Measurements from ENCODE around the gene RTCA. TPM values are rescaled to one million over a fixed set of nuclear protein-coding genes. Genes with fewer than 3 reads are reported as not detected.
A peak's percentile ranks its signal among the peaks of the same experiment; 100 is the strongest.
"Not testable (repeated sequence)": the region's sequence is repeated elsewhere in the genome, so short reads cannot be mapped to it uniquely, and the experiment has no call there.

The RTCA gene
- 28.7 TPM for total RNA-seq

GRCh38 chr1:100265931-100266740, at the start of gene RTCA:
Gene RTCA, plus strand, starts transcription at chr1:100266216. Its CDS starts 160 bp downstream, at chr1:100266376.
- no peaks in the 10 kb centered on the region for H3K9me3 ChIP-seq (ENCODE audit: control insufficient read depth in 3 of 3, low read length in 3 of 3)
- peaks cover 11 to 23% (median 22%) of the 10 kb centered on the region in 3 donors for H3K4me1 ChIP-seq (ENCODE audit: control insufficient read depth in 3 of 3, insufficient read depth in 3 of 3, low read length in 3 of 3)
- peak within 1 kb of the TSS; percentile 84 to 95 (median 89) for H3K9ac ChIP-seq (ENCODE audit: low read depth in 1 of 3, low read length in 3 of 3)

GRCh38 chr1:100217834-100218233, 48.2 kb upstream of the RTCA start:
- Histone ChIP-seq H3K27me3 (ENCODE audit: control insufficient read depth in 3 of 3, insufficient read depth in 3 of 3, low read length in 3 of 3) (no peaks in the 10 kb centered on the region), H3K36me3 (ENCODE audit: control insufficient read depth in 3 of 3, insufficient read depth in 3 of 3, low read length in 3 of 3) (peaks cover 6 to 30% (median 18%) of the 10 kb centered on the region in 3 donors), H3K27ac (ENCODE audit: low read depth, low read length) (peak overlapping the region; percentile 10), H3K4me3 (ENCODE audit: low read length in 3 of 3) (no peak overlapping the region), H3K9me3 (ENCODE audit: control insufficient read depth in 3 of 3, low read length in 3 of 3) (no peaks in the 10 kb centered on the region), H3K9ac (ENCODE audit: low read depth in 1 of 3, low read length in 3 of 3) (peak overlapping the region in 1 of 3 donors; percentile 43), H3K4me1 (ENCODE audit: control insufficient read depth in 3 of 3, insufficient read depth in 3 of 3, low read length in 3 of 3) (peaks cover 4 to 7% (median 4%) of the 10 kb centered on the region in 3 donors)

More at GRCh38 chr1:100265931-100266740, at the start of gene RTCA:
- Histone ChIP-seq H3K27me3 (ENCODE audit: control insufficient read depth in 3 of 3, insufficient read depth in 3 of 3, low read length in 3 of 3) (no peaks in the 10 kb centered on the region), H3K27ac (ENCODE audit: low read depth, low read length) (peak within 1 kb of the TSS; percentile 81), H3K36me3 (ENCODE audit: control insufficient read depth in 3 of 3, insufficient read depth in 3 of 3, low read length in 3 of 3) (peaks cover 2 to 27% (median 25%) of the 10 kb centered on the region in 3 donors), H3K4me3 (ENCODE audit: low read length in 3 of 3) (peak within 1 kb of the TSS; percentile 74 to 97 (median 82))

GRCh38 chr1:100219457-100219856, 46.6 kb upstream of the RTCA start:
- peaks cover 4 to 7% (median 4%) of the 10 kb centered on the region in 3 donors for H3K4me1 ChIP-seq (ENCODE audit: control insufficient read depth in 3 of 3, insufficient read depth in 3 of 3, low read length in 3 of 3)
- no peaks in the 10 kb centered on the region for H3K27me3 ChIP-seq (ENCODE audit: control insufficient read depth in 3 of 3, insufficient read depth in 3 of 3, low read length in 3 of 3)
- H3K9ac ChIP-seq (ENCODE audit: low read depth in 1 of 3, low read length in 3 of 3): no peak overlapping the region
- H3K9me3 ChIP-seq (ENCODE audit: control insufficient read depth in 3 of 3, low read length in 3 of 3): no peaks in the 10 kb centered on the region
- peaks cover 0 to 20% (median 6%) of the 10 kb centered on the region in 3 donors for H3K36me3 ChIP-seq (ENCODE audit: control insufficient read depth in 3 of 3, insufficient read depth in 3 of 3, low read length in 3 of 3)
- no peak overlapping the region for H3K4me3 ChIP-seq (ENCODE audit: low read length in 3 of 3)
- H3K27ac ChIP-seq (ENCODE audit: low read depth, low read length): no peak overlapping the region

GRCh38 chr1:100219883-100220282, 46.1 kb upstream of the RTCA start:
- no peak overlapping the region for H3K4me3 ChIP-seq (ENCODE audit: low read length in 3 of 3)
- H3K27ac ChIP-seq (ENCODE audit: low read depth, low read length): no peak overlapping the region
- H3K27me3 ChIP-seq (ENCODE audit: control insufficient read depth in 3 of 3, insufficient read depth in 3 of 3, low read length in 3 of 3): no peaks in the 10 kb centered on the region
- H3K4me1 ChIP-seq (ENCODE audit: control insufficient read depth in 3 of 3, insufficient read depth in 3 of 3, low read length in 3 of 3): peaks cover 4 to 7% (median 4%) of the 10 kb centered on the region in 3 donors
- H3K36me3 ChIP-seq (ENCODE audit: control insufficient read depth in 3 of 3, insufficient read depth in 3 of 3, low read length in 3 of 3): peaks cover 0 to 17% (median 2%) of the 10 kb centered on the region in 3 donors
- H3K9ac ChIP-seq (ENCODE audit: low read depth in 1 of 3, low read length in 3 of 3): no peak overlapping the region
- no peaks in the 10 kb centered on the region for H3K9me3 ChIP-seq (ENCODE audit: control insufficient read depth in 3 of 3, low read length in 3 of 3)

GRCh38 chr1:100222428-100222827, 43.6 kb upstream of the RTCA start:
- no peaks in the 10 kb centered on the region for H3K9me3 ChIP-seq (ENCODE audit: control insufficient read depth in 3 of 3, low read length in 3 of 3)
- H3K4me3 ChIP-seq (ENCODE audit: low read length in 3 of 3): no peak overlapping the region
- no peaks in the 10 kb centered on the region for H3K27me3 ChIP-seq (ENCODE audit: control insufficient read depth in 3 of 3, insufficient read depth in 3 of 3, low read length in 3 of 3)
- H3K27ac ChIP-seq (ENCODE audit: low read depth, low read length): no peak overlapping the region
- peaks cover 4 to 7% (median 4%) of the 10 kb centered on the region in 3 donors for H3K4me1 ChIP-seq (ENCODE audit: control insufficient read depth in 3 of 3, insufficient read depth in 3 of 3, low read length in 3 of 3)
- H3K36me3 ChIP-seq (ENCODE audit: control insufficient read depth in 3 of 3, insufficient read depth in 3 of 3, low read length in 3 of 3): peaks cover 0 to 9% (median 0%) of the 10 kb centered on the region in 3 donors
- H3K9ac ChIP-seq (ENCODE audit: low read depth in 1 of 3, low read length in 3 of 3): no peak overlapping the region

- Histone ChIP-seq H3K4me1 (ENCODE audit: control insufficient read depth in 3 of 3, insufficient read depth in 3 of 3, low read length in 3 of 3) (no peaks in the 10 kb centered on the region), H3K4me3 (ENCODE audit: low read length in 3 of 3) (no peak overlapping the region), H3K9ac (ENCODE audit: low read depth in 1 of 3, low read length in 3 of 3) (no peak overlapping the region), H3K27me3 (ENCODE audit: control insufficient read depth in 3 of 3, insufficient read depth in 3 of 3, low read length in 3 of 3) (no peaks in the 10 kb centered on the region), H3K36me3 (ENCODE audit: control insufficient read depth in 3 of 3, insufficient read depth in 3 of 3, low read length in 3 of 3) (peaks cover 0 to 23% (median 2%) of the 10 kb centered on the region in 3 donors), H3K9me3 (ENCODE audit: control insufficient read depth in 3 of 3, low read length in 3 of 3) (no peaks in the 10 kb centered on the region), H3K27ac (ENCODE audit: low read depth, low read length) (no peak overlapping the region)
Observed at GRCh38 chr1:100229681-100230443, 36.2 kb upstream of the RTCA start.

GRCh38 chr1:100230765-100231164, 35.3 kb upstream of the RTCA start:
- Histone ChIP-seq H3K27me3 (ENCODE audit: control insufficient read depth in 3 of 3, insufficient read depth in 3 of 3, low read length in 3 of 3) (no peaks in the 10 kb centered on the region), H3K27ac (ENCODE audit: low read depth, low read length) (no peak overlapping the region), H3K4me3 (ENCODE audit: low read length in 3 of 3) (no peak overlapping the region), H3K36me3 (ENCODE audit: control insufficient read depth in 3 of 3, insufficient read depth in 3 of 3, low read length in 3 of 3) (peaks cover 0 to 25% (median 2%) of the 10 kb centered on the region in 3 donors), H3K9me3 (ENCODE audit: control insufficient read depth in 3 of 3, low read length in 3 of 3) (no peaks in the 10 kb centered on the region), H3K9ac (ENCODE audit: low read depth in 1 of 3, low read length in 3 of 3) (no peak overlapping the region), H3K4me1 (ENCODE audit: control insufficient read depth in 3 of 3, insufficient read depth in 3 of 3, low read length in 3 of 3) (no peaks in the 10 kb centered on the region)

GRCh38 chr1:100231721-100232120, 34.3 kb upstream of the RTCA start:
- Histone ChIP-seq H3K36me3 (ENCODE audit: control insufficient read depth in 3 of 3, insufficient read depth in 3 of 3, low read length in 3 of 3) (peaks cover 0 to 25% (median 2%) of the 10 kb centered on the region in 3 donors), H3K4me3 (ENCODE audit: low read length in 3 of 3) (no peak overlapping the region)

GRCh38 chr1:100232156-100232555, 33.9 kb upstream of the RTCA start:
- Histone ChIP-seq H3K27ac (ENCODE audit: low read depth, low read length) (no peak overlapping the region), H3K9ac (ENCODE audit: low read depth in 1 of 3, low read length in 3 of 3) (no peak overlapping the region), H3K9me3 (ENCODE audit: control insufficient read depth in 3 of 3, low read length in 3 of 3) (no peaks in the 10 kb centered on the region), H3K4me3 (ENCODE audit: low read length in 3 of 3) (no peak overlapping the region), H3K4me1 (ENCODE audit: control insufficient read depth in 3 of 3, insufficient read depth in 3 of 3, low read length in 3 of 3) (no peaks in the 10 kb centered on the region), H3K36me3 (ENCODE audit: control insufficient read depth in 3 of 3, insufficient read depth in 3 of 3, low read length in 3 of 3) (peaks cover 0 to 25% (median 4%) of the 10 kb centered on the region in 3 donors), H3K27me3 (ENCODE audit: control insufficient read depth in 3 of 3, insufficient read depth in 3 of 3, low read length in 3 of 3) (no peaks in the 10 kb centered on the region)

More at GRCh38 chr1:100231721-100232120, 34.3 kb upstream of the RTCA start:
- Histone ChIP-seq H3K9ac (ENCODE audit: low read depth in 1 of 3, low read length in 3 of 3) (no peak overlapping the region), H3K4me1 (ENCODE audit: control insufficient read depth in 3 of 3, insufficient read depth in 3 of 3, low read length in 3 of 3) (no peaks in the 10 kb centered on the region), H3K27ac (ENCODE audit: low read depth, low read length) (no peak overlapping the region), H3K9me3 (ENCODE audit: control insufficient read depth in 3 of 3, low read length in 3 of 3) (no peaks in the 10 kb centered on the region), H3K27me3 (ENCODE audit: control insufficient read depth in 3 of 3, insufficient read depth in 3 of 3, low read length in 3 of 3) (no peaks in the 10 kb centered on the region)

GRCh38 chr1:100233566-100233965, 32.5 kb upstream of the RTCA start:
- not testable (repeated sequence) for H3K9ac ChIP-seq (ENCODE audit: low read depth in 1 of 3, low read length in 3 of 3); H3K4me1 ChIP-seq (ENCODE audit: control insufficient read depth in 3 of 3, insufficient read depth in 3 of 3, low read length in 3 of 3)
- peaks cover 2 to 25% (median 5%) of the 10 kb centered on the region in 3 donors for H3K36me3 ChIP-seq (ENCODE audit: control insufficient read depth in 3 of 3, insufficient read depth in 3 of 3, low read length in 3 of 3)

More at GRCh38 chr1:100233566-100233965, 32.5 kb upstream of the RTCA start:
- not testable (repeated sequence) for H3K4me3 ChIP-seq (ENCODE audit: low read length in 3 of 3); H3K27me3 ChIP-seq (ENCODE audit: control insufficient read depth in 3 of 3, insufficient read depth in 3 of 3, low read length in 3 of 3); H3K9me3 ChIP-seq (ENCODE audit: control insufficient read depth in 3 of 3, low read length in 3 of 3); H3K27ac ChIP-seq (ENCODE audit: low read depth, low read length)
